Stimulated activated CD4-positive, alpha-beta T cell treated with anti-CD3 and anti-CD28 coated beads, Interleukin-1b, Interleukin-23, amount 100 ng/mL, for 48 hours (primary cell): Measurements from ENCODE around the gene PLCXD1.
"Not testable (repeated sequence)": the region's sequence is repeated elsewhere in the genome, so short reads cannot be mapped to it uniquely, and the experiment has no call there.

Experiments used
- DNase-seq: peaks from one replicate; pipeline ENCODE4 v3.0.0-alpha.2; 2020

Gene PLCXD1, protein sequence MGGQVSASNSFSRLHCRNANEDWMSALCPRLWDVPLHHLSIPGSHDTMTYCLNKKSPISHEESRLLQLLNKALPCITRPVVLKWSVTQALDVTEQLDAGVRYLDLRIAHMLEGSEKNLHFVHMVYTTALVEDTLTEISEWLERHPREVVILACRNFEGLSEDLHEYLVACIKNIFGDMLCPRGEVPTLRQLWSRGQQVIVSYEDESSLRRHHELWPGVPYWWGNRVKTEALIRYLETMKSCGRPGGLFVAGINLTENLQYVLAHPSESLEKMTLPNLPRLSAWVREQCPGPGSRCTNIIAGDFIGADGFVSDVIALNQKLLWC

DNA sequence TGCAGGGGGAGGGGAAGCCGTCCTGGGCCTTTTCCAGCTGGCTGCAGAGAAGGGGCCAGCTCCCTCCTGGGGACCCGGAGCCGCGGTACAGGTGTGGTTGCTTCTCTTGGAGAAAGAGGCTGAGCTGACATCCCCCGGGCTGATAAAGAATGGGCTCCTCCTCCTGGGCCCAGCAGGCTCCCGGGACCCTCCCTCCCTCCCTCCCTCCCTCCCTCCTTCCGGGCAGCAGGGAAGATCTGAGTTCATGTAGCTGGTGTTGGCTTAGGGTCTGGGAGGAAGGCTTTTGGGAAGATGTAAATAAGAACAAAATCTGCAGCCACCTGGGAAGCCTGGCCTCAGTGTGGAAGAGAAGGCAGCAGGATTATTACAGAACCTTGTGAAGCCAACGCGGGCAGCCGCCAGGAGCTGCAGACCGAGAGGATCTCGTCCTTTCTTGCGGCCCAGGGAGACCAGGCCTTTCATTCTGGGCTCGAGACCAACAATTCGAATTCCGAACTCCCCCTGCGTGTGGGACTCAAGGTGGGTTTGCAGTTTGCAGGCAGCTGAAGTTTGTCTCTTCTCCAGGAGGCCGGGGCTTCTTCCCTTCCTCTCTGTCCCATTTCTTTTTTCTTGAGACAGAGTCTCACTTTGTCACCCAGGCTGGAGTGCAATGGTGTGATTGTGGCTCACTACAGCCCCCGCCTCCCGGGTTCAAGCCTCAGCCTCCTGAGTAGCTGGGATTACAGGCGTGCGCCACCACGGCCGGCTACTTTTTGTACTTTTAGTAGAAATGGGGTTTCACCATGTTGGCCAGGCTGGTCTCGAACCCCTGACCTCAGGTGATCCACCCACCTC, at the start of gene PLCXD1:
TSS of gene PLCXD1 (plus strand) at position 216 of the 834 bp plus-strand sequence. CDS start 2,807 bp downstream, outside the sequence.
- peak; percentile 45 for DNase-seq

DNA sequence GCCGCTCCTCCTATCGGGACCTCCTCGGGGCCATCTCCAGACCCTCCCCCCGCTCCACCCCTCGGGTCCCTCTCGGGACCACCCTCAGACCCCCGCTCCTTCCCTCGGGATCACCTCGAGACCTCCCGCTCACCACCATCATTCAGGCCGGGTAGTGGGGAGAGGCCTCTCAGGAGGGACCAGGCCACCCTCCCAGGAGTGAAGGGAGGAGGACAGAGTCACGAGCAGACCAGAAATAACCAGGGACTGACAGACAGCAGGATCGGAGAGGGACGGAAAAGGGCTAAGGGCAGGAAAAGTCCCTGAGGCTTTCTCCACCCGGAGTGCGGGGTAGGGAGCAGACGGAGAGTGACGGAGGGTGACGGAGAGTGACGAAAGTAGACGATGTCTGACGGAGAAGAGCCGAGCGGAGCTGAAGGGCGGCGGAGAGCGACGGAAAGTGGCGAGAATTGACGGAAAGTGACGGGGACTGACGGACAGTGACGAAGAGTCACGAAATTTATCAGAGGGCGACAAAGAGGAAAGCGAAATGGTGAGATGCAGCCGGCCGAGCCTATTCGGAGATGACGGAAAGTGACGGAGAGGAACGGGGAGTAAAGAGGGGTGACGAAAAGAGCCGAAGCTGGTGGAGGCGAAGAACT, 49.4 kb upstream of the PLCXD1 start:
- not testable (repeated sequence) for DNase-seq

DNA sequence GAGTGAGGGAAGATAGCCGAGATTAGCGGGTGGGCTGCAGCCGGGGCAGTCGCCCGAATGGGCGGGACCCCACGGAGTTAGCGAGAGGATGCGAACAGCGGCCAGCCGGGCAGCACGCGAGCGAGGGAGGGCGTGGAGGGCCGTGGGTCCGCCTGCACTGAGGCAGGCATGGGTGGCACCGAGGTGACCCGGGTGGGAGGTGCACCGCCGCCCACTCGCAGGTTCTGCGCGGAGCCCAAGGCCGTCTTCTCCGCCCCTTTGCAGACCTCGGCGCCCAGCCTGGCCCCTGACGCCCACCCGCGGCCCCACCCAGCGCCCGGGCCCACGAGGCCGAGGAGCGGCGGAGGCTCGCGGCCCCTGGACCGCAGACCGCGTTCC, 48.9 kb upstream of the PLCXD1 start:
- DNase-seq, result not testable (repeated sequence)

DNA sequence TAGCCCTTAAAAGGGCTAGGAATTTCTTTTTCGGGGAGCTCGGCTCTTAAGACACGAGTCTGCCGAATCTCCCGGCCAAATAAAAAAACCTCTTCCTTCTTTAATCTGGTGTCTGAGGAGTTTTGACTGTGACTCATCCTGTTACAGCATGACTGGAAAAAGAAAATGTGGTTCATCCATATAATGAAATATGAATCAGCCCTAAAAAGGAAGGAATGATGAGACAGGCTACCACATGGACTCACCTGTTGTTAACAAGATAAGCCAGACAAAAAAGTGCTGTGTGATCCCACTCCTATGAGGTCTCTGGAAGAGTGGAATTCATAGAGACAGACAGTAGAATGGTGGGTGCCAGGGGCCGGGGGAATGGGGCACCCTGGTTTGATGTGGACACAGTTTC, 45.0 kb upstream of the PLCXD1 start:
- DNase-seq, result not testable (repeated sequence)

DNA sequence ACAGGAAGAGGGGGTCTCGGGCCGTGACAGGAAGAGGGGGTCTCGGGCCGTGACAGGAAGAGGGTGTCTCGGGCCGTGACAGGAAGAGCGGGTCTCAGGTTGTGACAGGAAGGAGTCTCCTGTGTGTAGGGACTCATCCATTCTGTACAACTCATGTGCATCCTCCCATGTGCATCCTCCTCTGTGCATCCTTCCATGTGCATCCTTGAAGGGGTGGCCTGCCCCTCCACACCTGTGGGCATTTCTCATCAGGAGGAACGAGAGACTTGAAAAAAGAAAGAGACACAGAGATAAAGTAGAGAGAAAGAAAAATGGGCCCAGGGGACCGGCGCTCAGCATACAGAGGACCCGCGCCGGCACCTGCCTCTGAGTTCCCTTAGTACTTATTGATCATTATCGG, 30.2 kb upstream of the PLCXD1 start:
- DNase-seq, result no peak

DNA sequence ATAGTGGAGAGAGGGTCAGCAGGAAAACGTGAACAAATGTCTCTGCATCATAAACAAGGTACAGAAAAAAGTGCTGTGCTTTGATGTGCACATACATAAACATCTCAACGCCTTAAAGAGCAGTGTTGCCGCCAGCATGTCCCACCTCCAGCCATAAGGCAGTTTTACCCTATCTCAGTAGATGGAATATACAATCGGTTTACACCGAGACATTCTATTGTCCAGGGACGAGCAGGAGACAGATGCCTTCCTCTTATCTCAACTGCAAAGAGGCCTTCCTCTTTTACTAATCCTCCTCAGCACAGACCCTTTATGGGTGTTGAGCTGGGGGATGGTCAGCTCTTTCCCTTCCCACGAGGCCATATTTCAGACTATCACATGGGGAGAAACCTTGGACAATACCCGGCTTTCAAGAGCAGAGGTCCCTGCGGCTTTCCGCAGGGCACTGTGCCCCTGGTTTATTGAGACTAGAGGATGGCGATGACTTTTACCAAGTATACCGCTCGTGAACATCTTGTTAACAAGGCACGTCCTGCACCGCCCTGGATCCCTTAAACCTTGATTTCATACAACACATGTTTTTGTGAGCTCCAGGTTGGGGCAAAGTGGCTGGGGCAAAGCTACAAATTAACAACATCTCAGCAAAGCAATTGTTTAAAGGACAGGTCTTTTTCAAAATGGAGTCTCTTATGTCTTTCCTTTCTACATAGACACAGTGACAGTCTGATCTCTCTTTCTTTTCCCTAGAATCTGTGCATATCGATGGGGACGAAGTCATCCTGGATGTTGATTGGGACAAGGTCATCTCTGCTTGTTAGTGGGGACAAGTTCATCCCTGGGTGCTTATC, 29.6 kb upstream of the PLCXD1 start:
- DNase-seq, result not testable (repeated sequence)

DNA sequence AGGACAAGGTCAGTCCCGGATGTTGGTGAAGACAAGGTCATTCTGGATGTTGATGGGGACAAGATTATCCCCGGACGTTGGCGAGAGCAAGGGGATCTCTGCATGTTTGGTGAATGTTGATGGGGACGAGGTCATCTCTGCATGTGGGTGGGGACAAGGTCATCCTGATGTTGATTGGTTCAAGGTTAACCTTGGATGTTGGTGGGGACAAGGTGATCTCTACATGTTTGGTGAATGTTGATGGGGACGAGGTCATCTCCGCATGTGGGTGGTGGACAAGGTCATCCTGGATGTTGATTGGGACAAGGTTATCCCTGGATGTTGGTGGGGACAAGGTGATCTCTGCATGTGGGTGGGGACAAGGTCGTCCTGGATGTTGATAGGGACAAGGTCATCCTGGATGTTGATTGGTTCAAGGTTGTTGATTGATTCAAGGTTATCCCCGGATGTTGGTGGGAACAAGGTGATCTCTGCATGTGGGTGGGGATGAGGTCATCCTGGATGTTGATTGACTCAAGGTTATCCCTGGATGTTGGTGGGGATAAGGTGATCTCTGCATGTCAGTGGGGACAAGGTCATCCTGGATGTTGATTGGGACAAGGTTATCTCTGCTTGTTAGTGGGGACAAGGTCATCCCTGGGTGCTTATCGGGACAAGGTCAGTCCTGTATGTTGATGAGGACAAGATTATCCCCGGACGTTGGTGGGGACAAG, 28.8 kb upstream of the PLCXD1 start:
- no peak for DNase-seq

GRCh38 chrX:252957-253291, 28.3 kb upstream of the PLCXD1 start:
- DNase-seq, result no peak

GRCh38 chrX:253451-254297, 27.5 kb upstream of the PLCXD1 start:
- no peak for DNase-seq

DNA sequence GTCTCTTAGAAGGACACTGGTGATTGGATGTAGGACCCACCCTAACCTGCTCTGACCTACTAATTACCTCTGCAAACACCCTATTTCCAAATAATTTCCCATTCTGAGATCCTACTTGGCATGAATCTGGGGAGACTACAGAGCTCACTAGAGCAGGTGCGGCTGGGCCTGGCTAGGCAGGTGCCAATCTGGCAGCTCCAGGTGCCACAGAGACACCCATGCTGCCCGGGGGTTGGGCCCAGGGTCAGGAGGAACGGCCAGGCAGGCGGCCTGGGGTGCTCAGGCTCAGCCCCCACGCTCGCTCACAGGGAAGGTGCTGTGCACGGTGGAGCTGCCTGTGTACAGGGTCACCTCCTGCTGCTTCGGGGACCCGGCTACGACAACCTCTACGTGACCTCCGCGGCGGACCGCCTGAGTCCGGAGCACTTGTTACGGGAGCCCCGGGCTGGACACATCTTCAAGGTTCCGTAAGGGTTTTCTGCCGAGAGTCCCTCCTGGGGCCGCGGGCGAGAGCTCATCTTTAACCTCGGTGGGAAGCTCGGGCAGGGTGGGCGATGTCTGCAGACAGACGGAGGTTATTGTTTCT, 26.5 kb upstream of the PLCXD1 start:
- DNase-seq, result no peak

DNA sequence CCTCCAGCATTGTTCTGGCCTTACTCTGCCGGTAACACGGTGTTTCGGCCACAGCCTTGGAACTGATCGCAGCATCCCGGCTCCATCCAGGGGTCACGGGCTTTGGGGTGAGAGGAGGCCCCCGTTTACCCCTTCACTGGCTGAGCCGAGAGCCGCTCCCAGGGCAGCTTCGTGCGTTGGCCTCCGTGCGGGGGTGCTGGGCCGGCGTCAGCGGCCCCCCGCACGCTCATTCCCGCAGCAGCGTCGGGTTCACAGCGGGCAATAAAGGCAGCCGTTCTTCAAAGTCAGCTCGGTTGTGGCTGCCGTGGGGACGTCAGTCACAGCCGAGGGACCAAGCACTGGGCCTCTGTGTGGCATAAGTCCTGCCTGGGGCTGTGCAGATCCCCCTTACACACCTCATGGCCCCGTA, 25.3 kb upstream of the PLCXD1 start:
- DNase-seq, result no peak

DNA sequence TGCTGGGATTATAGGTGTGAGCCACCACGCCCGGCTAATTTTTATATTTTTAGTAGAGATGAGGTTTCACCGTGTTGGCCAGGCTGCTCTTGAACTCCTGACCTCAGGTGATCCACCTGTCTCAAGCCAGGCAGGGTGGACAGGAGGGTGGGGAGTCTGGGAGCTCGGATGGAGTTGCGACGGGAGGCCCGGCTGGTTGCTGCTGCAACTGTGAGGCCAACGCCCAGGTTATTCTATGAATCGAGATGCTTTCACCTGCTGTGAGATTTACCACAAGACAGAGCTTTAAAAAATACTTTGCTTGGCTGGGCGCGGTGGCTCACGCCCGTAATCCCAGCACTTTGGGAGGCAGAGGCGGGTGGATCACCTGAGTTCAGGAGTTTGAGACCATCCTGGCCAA, 24.1 kb upstream of the PLCXD1 start:
- DNase-seq, result not testable (repeated sequence)

GRCh38 chrX:257681-258289, 23.4 kb upstream of the PLCXD1 start:
- DNase-seq, result no peak

GRCh38 chrX:258291-259040, 22.7 kb upstream of the PLCXD1 start:
- no peak for DNase-seq

GRCh38 chrX:259692-260355, 21.4 kb upstream of the PLCXD1 start:
- no peak for DNase-seq

DNA sequence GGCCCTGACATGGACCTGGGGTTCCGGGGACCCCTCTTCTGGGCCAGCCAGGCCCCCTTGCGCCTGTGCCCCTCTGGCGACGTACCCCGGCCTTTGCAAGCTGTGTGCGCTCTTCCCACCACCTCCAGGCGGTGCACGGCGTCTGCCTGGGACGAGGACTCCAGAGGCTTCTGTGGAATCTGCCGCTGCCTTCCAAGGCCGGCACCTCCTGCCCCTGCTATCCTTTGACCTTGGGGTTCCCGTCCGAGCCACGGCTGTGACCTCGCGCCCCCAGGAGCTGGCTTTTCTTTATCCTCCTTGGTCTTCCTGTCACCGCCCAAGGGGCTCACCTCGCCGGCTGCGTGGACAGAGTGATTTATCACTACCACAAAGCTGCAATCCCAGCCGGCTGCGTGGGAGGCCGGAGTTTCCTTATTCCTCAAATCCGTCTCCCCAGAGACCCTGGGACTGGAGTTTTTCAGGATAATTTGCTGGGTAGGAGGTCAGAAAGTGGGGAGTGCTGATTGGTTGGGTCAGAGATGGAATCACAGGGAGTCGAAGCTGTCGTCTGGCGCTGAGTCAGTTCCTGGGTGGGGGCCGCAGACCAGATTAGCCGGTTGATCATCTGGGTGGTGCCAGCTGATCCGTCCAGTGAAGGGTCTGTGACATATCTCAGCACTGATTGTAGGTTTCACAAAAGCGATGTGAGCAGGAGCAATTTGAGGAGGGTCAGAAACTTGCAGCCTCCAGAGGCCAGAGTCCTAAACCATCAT, 19.8 kb upstream of the PLCXD1 start:
- no peak for DNase-seq

- DNase-seq, result no peak
Measured at GRCh38 chrX:261919-262352, 19.2 kb upstream of the PLCXD1 start.

- no peak for DNase-seq
Measured at GRCh38 chrX:262381-262909, 18.7 kb upstream of the PLCXD1 start.
